SH-SY5Y (cell line): Measurements from ENCODE around the gene DSCAML1.

ENCODE experiments used
- GATA2 ChIP-seq: IDR thresholded peaks from 2 replicates; pipeline ENCODE4 v1.6.1; 2011; ENCODE audit warnings: mild to moderate bottlenecking, low read depth, low read length
- GATA3 ChIP-seq: IDR thresholded peaks from 2 replicates; pipeline ENCODE4 v1.6.1; 2011; ENCODE audit warnings: low read depth, mild to moderate bottlenecking, low read length, moderate library complexity

GRCh38 chr11:117719480-117719879 is 77.5 kb downstream of the DSCAML1 start:
- TF ChIP-seq GATA3, result no peak
- TF ChIP-seq GATA2, result no peak
